Measurements from ENCODE around the gene GALNTL6.
"Not testable (repeated sequence)": the region's sequence is repeated elsewhere in the genome, so short reads cannot be mapped to it uniquely, and the experiment has no call there.

GALNTL6 gene

GRCh38 chr4:172393220-172393619 is 580.0 kb downstream of the GALNTL6 start:
- no peak for ATAC-seq
- DNase-seq = no peak

- no peak for DNase-seq
- ATAC-seq = no peak
Observed at GRCh38 chr4:172404676-172405075, 591.5 kb downstream of the GALNTL6 start.

- no peak for ATAC-seq
- no peak for DNase-seq
Observed at GRCh38 chr4:172410363-172410762, 597.2 kb downstream of the GALNTL6 start.

- DNase-seq (no peak), ATAC-seq (no peak)
Observed at GRCh38 chr4:172411149-172411548, 597.9 kb downstream of the GALNTL6 start.

- no peak for ATAC-seq
Observed at GRCh38 chr4:172412851-172413580, 599.8 kb downstream of the GALNTL6 start.

GRCh38 chr4:172428979-172429378 is 615.8 kb downstream of the GALNTL6 start:
- not testable (repeated sequence) for ATAC-seq, DNase-seq

More at GRCh38 chr4:172412851-172413580, 599.8 kb downstream of the GALNTL6 start:
- DNase-seq = no peak

GRCh38 chr4:172480471-172480870 is 667.3 kb downstream of the GALNTL6 start:
- ATAC-seq = no peak
- no peak for DNase-seq

GRCh38 chr4:172481802-172482508 is 668.8 kb downstream of the GALNTL6 start:
- no peak for ATAC-seq

GRCh38 chr4:172485007-172485406 is 671.8 kb downstream of the GALNTL6 start:
- no peak for ATAC-seq
- no peak for DNase-seq

More at GRCh38 chr4:172481802-172482508, 668.8 kb downstream of the GALNTL6 start:
- DNase-seq = no peak

- no peak for DNase-seq
- no peak for ATAC-seq
Observed at GRCh38 chr4:172486531-172486930, 673.3 kb downstream of the GALNTL6 start.

- DNase-seq (no peak), ATAC-seq (no peak)
Observed at GRCh38 chr4:172489861-172490260, 676.7 kb downstream of the GALNTL6 start.

GRCh38 chr4:172495769-172496168 is 682.6 kb downstream of the GALNTL6 start:
- ATAC-seq = no peak

GRCh38 chr4:172497321-172497720 is 684.1 kb downstream of the GALNTL6 start:
- no peak for DNase-seq

More at GRCh38 chr4:172495769-172496168, 682.6 kb downstream of the GALNTL6 start:
- no peak for DNase-seq

GRCh38 chr4:172514011-172514410 is 700.8 kb downstream of the GALNTL6 start:
- no peak for ATAC-seq

More at GRCh38 chr4:172497321-172497720, 684.1 kb downstream of the GALNTL6 start:
- no peak for ATAC-seq

GRCh38 chr4:172514801-172515200 is 701.6 kb downstream of the GALNTL6 start:
- no peak for ATAC-seq
- DNase-seq = no peak

More at GRCh38 chr4:172514011-172514410, 700.8 kb downstream of the GALNTL6 start:
- no peak for DNase-seq

- no peak for ATAC-seq
- no peak for DNase-seq
Observed at GRCh38 chr4:172515266-172515879, 702.2 kb downstream of the GALNTL6 start.

GRCh38 chr4:172517391-172517790 is 704.2 kb downstream of the GALNTL6 start:
- no peak for ATAC-seq
- no peak for DNase-seq

GRCh38 chr4:172521248-172521647 is 708.0 kb downstream of the GALNTL6 start:
- DNase-seq (no peak), ATAC-seq (no peak)

- DNase-seq = no peak
Observed at GRCh38 chr4:172521680-172522079, 708.5 kb downstream of the GALNTL6 start.

GRCh38 chr4:172543249-172543648 is 730.0 kb downstream of the GALNTL6 start:
- DNase-seq = no peak
- no peak for ATAC-seq

More at GRCh38 chr4:172521680-172522079, 708.5 kb downstream of the GALNTL6 start:
- ATAC-seq = no peak

- ATAC-seq (no peak), DNase-seq (no peak)
Observed at GRCh38 chr4:172546782-172547181, 733.6 kb downstream of the GALNTL6 start.

GRCh38 chr4:172547724-172548123 is 734.5 kb downstream of the GALNTL6 start:
- ATAC-seq = no peak
- DNase-seq = no peak

GRCh38 chr4:172553216-172553615 is 740.0 kb downstream of the GALNTL6 start:
- ATAC-seq (no peak), DNase-seq (no peak)

Data from stimulated activated naive CD8-positive, alpha-beta T cell treated with anti-CD3 and anti-CD28 coated beads, Interleukin-15, Interleukin-2, amounts not matched to agents 100 U/mL and 50 U/mL, for 24 hours (primary cell).